A549 (cell line): ENCODE results near the gene CCNYL1. TPM values are rescaled to one million over a fixed set of nuclear protein-coding genes. Genes with fewer than 3 reads are reported as not detected.

Experiments used
- ATAC-seq, 2 experiments: fragments of 200-7000 bp in 1 of 2; fragments of >200 bp in 1 of 2; cut with Nextera tagmentation in 1 of 2; cut with Tn5 transposase in 1 of 2; 3 replicates each; pipeline versions ENCODE4 v1.8.0 to v1.9.1; 2018 to 2020; ENCODE audit warnings: mild to moderate bottlenecking in 1 of 2, moderate library complexity in 1 of 2
- CTCF ChIA-PET: fragments of 300-600 bp; sonication (Branson Sonifier 250); formaldehyde crosslinking; extraction: SDS; loops from one replicate; lab custom pipeline; 2021; ENCODE audit warnings: antibody characterized with exemption, inconsistent platforms; lab: Yijun Ruan, JAX
- POLR2A ChIA-PET: fragments of 350-600 bp; formaldehyde crosslinking; extraction: SDS; loops from one replicate; lab custom pipeline; 2021; ENCODE audit warnings: antibody characterized with exemption, inconsistent platforms; lab: Yijun Ruan, JAX
- DNase-seq, 2 experiments: peaks; one replicate each; pipeline versions ENCODE4 v3.0.0 to v3.0.0-alpha.2; 2011 to 2016; ENCODE audit warnings: low read depth in 1 of 2, low spot score in 1 of 2
- FAIRE-seq: peaks from 2 replicates; lab custom pipeline; 2011; peaks lifted over from hg19 to GRCh38; lab: Jason Lieb, UNC
- H3K27ac ChIP-seq, 2 experiments: fragments of >200 bp; sonication (Bioruptor Twin); formaldehyde crosslinking; 3 replicates each; pipeline ENCODE4 v1.5.1; 2016 to 2017
- H3K4me1 ChIP-seq: fragments of >200 bp; sonication (Bioruptor Twin); formaldehyde crosslinking; 3 replicates; pipeline ENCODE4 v1.6.1; 2016
- H3K4me2 ChIP-seq: fragments of >200 bp; sonication (Bioruptor Twin); formaldehyde crosslinking; 3 replicates; pipeline ENCODE4 v1.6.1; 2016
- H3K4me3 ChIP-seq: fragments of >200 bp; sonication (Bioruptor Twin); formaldehyde crosslinking; 3 replicates; pipeline ENCODE4 v1.5.1; 2016
- H3K9me3 ChIP-seq: fragments of >200 bp; sonication (Bioruptor Twin); formaldehyde crosslinking; 3 replicates; pipeline ENCODE4 v1.6.1; 2016
- BHLHE40 ChIP-seq: IDR thresholded peaks from 2 replicates; pipeline ENCODE4 v1.6.1; 2012; ENCODE audit warnings: low read depth, low read length, inconsistent platforms
- CHD4 ChIP-seq: fragments of 200-600 bp; sonication (generic); IDR thresholded peaks from 2 replicates; pipeline ENCODE4 v1.6.1; 2016; ENCODE audit warnings: antibody characterized with exemption, mild to moderate bottlenecking, borderline replicate concordance
- E2F6 ChIP-seq: IDR thresholded peaks from 2 replicates; pipeline ENCODE4 v1.6.1; 2012; ENCODE audit warnings: low read depth, borderline replicate concordance
- ELK1 ChIP-seq: fragments of 150-350 bp; IDR thresholded peaks from 2 replicates; pipeline ENCODE4 v1.6.1; 2014; ENCODE audit warnings: low read depth, mild to moderate bottlenecking, low read length
- EP300 ChIP-seq, 2 experiments: fragments of >200 bp; sonication (Bioruptor Twin); formaldehyde crosslinking; IDR thresholded peaks; 2 replicates in 1 of 2; 3 replicates in 1 of 2; pipeline ENCODE4 v1.6.1; 2016 to 2017
- FOSB ChIP-seq: fragments of 250-450 bp; sonication (Bioruptor Pico); IDR thresholded peaks from 2 replicates; pipeline ENCODE4 v1.5.0; 2020; ENCODE audit warnings: mild to moderate bottlenecking, moderate library complexity
- HDAC2 ChIP-seq: fragments of 200-600 bp; sonication (generic); IDR thresholded peaks from 2 replicates; pipeline ENCODE4 v1.6.1; 2016
- HEYL ChIP-seq: fragments of 250-450 bp; sonication (Bioruptor Pico); IDR thresholded peaks from 2 replicates; pipeline ENCODE4 v1.8.0; 2021; ENCODE audit warnings: mild to moderate bottlenecking, moderate library complexity
- HOXA7 ChIP-seq: fragments of 250-450 bp; sonication (Bioruptor Pico); IDR thresholded peaks from 2 replicates; pipeline ENCODE4 v1.5.0; 2020; ENCODE audit warnings: mild to moderate bottlenecking, moderate library complexity
- HOXB13 ChIP-seq: fragments of 250-450 bp; sonication (Bioruptor Pico); IDR thresholded peaks from 2 replicates; pipeline ENCODE4 v1.5.0; 2020; ENCODE audit warnings: low read depth, mild to moderate bottlenecking, moderate library complexity
- HOXB5 ChIP-seq: fragments of 250-450 bp; sonication (Bioruptor Pico); IDR thresholded peaks from 2 replicates; pipeline ENCODE4 v1.5.0; 2020; ENCODE audit warnings: mild to moderate bottlenecking, moderate library complexity
- JUNB ChIP-seq: fragments of >200 bp; sonication (Bioruptor Twin); formaldehyde crosslinking; IDR thresholded peaks from 2 replicates; pipeline ENCODE4 v1.6.1; 2016
- KDM5A ChIP-seq: fragments of 200-600 bp; sonication (generic); IDR thresholded peaks from 2 replicates; pipeline ENCODE4 v1.6.1; 2016; ENCODE audit warnings: antibody characterized with exemption, mild to moderate bottlenecking
- MAFK ChIP-seq: fragments of 450-650 bp; IDR thresholded peaks from 2 replicates; pipeline ENCODE4 v1.6.1; 2014; ENCODE audit not compliant: partially characterized antibody
- MAZ ChIP-seq: fragments of 150-350 bp; IDR thresholded peaks from 2 replicates; pipeline ENCODE4 v1.6.1; 2014; ENCODE audit warnings: antibody characterized with exemption, low read depth, low read length, borderline replicate concordance
- NFE2L2 ChIP-seq: fragments of 150-350 bp; conservative IDR thresholded peaks from 2 replicates; pipeline ENCODE4 v1.6.1; 2014; ENCODE audit warnings: low read length
- PHF8 ChIP-seq: fragments of 200-600 bp; sonication (generic); IDR thresholded peaks from 2 replicates; pipeline ENCODE4 v1.6.1; 2016; ENCODE audit warnings: low read depth, mild to moderate bottlenecking, antibody characterized with exemption, moderate library complexity, borderline replicate concordance
- POLR2A ChIP-seq: IDR thresholded peaks from 2 replicates; pipeline ENCODE4 v1.6.1; 2012; ENCODE audit warnings: mild to moderate bottlenecking, low read length
- POLR2AphosphoS2 ChIP-seq: conservative IDR thresholded peaks from 2 replicates; pipeline ENCODE4 v1.6.1; 2012; ENCODE audit warnings: low read length, improper control_type of control experiment, inconsistent platforms
- RARB ChIP-seq: fragments of 250-450 bp; sonication (Bioruptor Pico); IDR thresholded peaks from 2 replicates; pipeline ENCODE4 v1.8.0; 2021; ENCODE audit warnings: mild to moderate bottlenecking, moderate library complexity
- RCOR1 ChIP-seq: fragments of 150-350 bp; IDR thresholded peaks from 2 replicates; pipeline ENCODE4 v1.6.1; 2014; ENCODE audit warnings: antibody characterized with exemption, low read length, low read depth
- SMC3 ChIP-seq: fragments of >200 bp; sonication (Bioruptor Twin); formaldehyde crosslinking; IDR thresholded peaks from 3 replicates; pipeline ENCODE4 v1.6.1; 2018; ENCODE audit warnings: inconsistent platforms
- ZSCAN20 ChIP-seq: fragments of 250-450 bp; sonication (Bioruptor Pico); IDR thresholded peaks from 2 replicates; pipeline ENCODE4 v1.8.0; 2022; ENCODE audit warnings: mild to moderate bottlenecking, moderate library complexity
- WGBS: methylation state at CpG from one replicate; pipeline ENCODE4 v1.1.6; 2017; ENCODE audit errors: missing lambda C conversion rate; 5-methylcytosine and 5-hydroxymethylcytosine counted together
- polyA plus RNA-seq, 4 experiments: library from polyadenylated mRNA; depleted of rRNA in 3 of 4; stranded (reverse); fragments of >200 nt; fragmentation: RNase III in 1 of 4; extraction: RNeasy Plus Mini Kit Qiagen cat#74134 plus additional on column Dnase treatment in 1 of 4; gene quantifications; 2 replicates in 3 of 4; 3 replicates in 1 of 4; pipeline ENCODE4 v1.2.3, GENCODE V29; 2011 to 2017
- TF ChIP-seq, protein P1 (sequence below): fragments of >200 bp; sonication (Bioruptor Twin); formaldehyde crosslinking; IDR thresholded peaks from 2 replicates; pipeline ENCODE4 v1.6.1; 2016
- TF ChIP-seq, protein P2 (sequence below): fragments of >200 bp; sonication (Bioruptor Twin); formaldehyde crosslinking; IDR thresholded peaks from 3 replicates; pipeline ENCODE4 v1.6.1; 2016

The CCNYL1 gene
- polyA plus RNA-seq, 2 of the 4 experiments (the other 2 are of a cell fraction), result 16.9 to 31.6 TPM

DNA sequence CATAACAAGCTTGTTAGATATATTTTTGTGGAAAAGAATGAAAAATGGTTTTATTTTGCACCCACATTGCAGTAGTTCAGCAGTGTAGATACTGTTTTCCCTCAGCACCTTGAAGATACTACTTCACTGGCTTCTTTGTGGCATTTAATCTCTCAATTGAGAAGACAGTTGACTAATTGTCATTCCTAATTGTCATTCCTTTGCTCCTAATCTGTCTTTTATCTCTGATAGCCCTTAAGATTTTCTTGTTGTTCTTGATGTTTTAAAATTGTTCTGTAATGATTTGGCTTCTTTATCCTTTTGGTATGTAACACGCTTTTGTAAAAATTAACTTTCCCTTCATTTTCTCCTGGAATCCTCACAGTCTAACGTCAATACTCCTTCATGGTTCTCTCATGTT lies 38.0 kb upstream of the CCNYL1 start:
- no peaks in the 10 kb centered on the region for H3K9me3 ChIP-seq
- no peak for ATAC-seq
- no peak for TF ChIP-seq POLR2A
- no peak for TF ChIP-seq E2F6
- TF ChIP-seq MAZ, result no peak
- TF ChIP-seq HEYL (CRISPR knock-in tag), result no peak
- TF ChIP-seq, protein P1, sequence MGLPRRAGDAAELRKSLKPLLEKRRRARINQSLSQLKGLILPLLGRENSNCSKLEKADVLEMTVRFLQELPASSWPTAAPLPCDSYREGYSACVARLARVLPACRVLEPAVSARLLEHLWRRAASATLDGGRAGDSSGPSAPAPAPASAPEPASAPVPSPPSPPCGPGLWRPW, result no peak
- no peak for TF ChIP-seq MAFK
- TF ChIP-seq ELK1, result no peak
- no peak for TF ChIP-seq RCOR1
- no peak for TF ChIP-seq ZSCAN20 (CRISPR knock-in tag)
- TF ChIP-seq PHF8, result no peak
- no peak for TF ChIP-seq HOXA7 (CRISPR knock-in tag)
- no peak for TF ChIP-seq FOSB (CRISPR knock-in tag)
- no peak for TF ChIP-seq KDM5A
- no peak for TF ChIP-seq HOXB5 (CRISPR knock-in tag)
- TF ChIP-seq RARB (CRISPR knock-in tag), result no peak
- no peak for TF ChIP-seq JUNB
- TF ChIP-seq SMC3, result no peak
- TF ChIP-seq HOXB13 (CRISPR knock-in tag), result no peak
- ChIA-PET CTCF (no interaction called here), POLR2A (no interaction called here)
- H3K4me2 ChIP-seq, result no peak overlapping the region
- FAIRE-seq, result no peak
- WGBS, result 78% methylated on average over 2 of the region's 2 CpGs
- H3K4me3 ChIP-seq, result no peak overlapping the region
- peaks cover 15% of the 10 kb centered on the region for H3K4me1 ChIP-seq
- no peak for DNase-seq
- no peak overlapping the region for H3K27ac ChIP-seq

- DNase-seq (no peak), FAIRE-seq (no peak), ATAC-seq (no peak)
- ChIA-PET CTCF (interaction anchor here (1.2 to 2.6 kb wide), 2 partner anchors 47 to 71 kb away, joined by 3 to 10 read pairs; no protein-coding TSS in a partner anchor), POLR2A (no interaction called here)
- no peaks in the 10 kb centered on the region for H3K9me3 ChIP-seq
- no peak overlapping the region for H3K27ac ChIP-seq
- peaks cover 15% of the 10 kb centered on the region for H3K4me1 ChIP-seq
- TF ChIP-seq HEYL (CRISPR knock-in tag), result no peak
- TF ChIP-seq BHLHE40, result no peak
- TF ChIP-seq, protein P2, sequence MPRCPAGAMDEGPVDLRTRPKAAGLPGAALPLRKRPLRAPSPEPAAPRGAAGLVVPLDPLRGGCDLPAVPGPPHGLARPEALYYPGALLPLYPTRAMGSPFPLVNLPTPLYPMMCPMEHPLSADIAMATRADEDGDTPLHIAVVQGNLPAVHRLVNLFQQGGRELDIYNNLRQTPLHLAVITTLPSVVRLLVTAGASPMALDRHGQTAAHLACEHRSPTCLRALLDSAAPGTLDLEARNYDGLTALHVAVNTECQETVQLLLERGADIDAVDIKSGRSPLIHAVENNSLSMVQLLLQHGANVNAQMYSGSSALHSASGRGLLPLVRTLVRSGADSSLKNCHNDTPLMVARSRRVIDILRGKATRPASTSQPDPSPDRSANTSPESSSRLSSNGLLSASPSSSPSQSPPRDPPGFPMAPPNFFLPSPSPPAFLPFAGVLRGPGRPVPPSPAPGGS, result no peak
- TF ChIP-seq ZSCAN20 (CRISPR knock-in tag), result no peak
- no peak for TF ChIP-seq POLR2AphosphoS2
- no peak for TF ChIP-seq NFE2L2
- TF ChIP-seq CHD4, result no peak
- no peak for TF ChIP-seq MAZ
- no peak for TF ChIP-seq POLR2A
- no peak for TF ChIP-seq MAFK
- no peak for TF ChIP-seq HDAC2
- no peak for TF ChIP-seq EP300 (IDR thresholded peaks at IDR 0.05)
- H3K4me3 ChIP-seq, result no peak overlapping the region
- no peak overlapping the region for H3K4me2 ChIP-seq
Observed at GRCh38 chr2:207674266-207674774, 37.1 kb upstream of the CCNYL1 start.
